Measurements from ENCODE around the gene NTNG2. TPM values are rescaled to one million over a fixed set of nuclear protein-coding genes. Genes with fewer than 3 reads are reported as not detected.

NTNG2 gene
- total RNA-seq, 1 donor from 2014 or later, result 2.4 TPM

DNA sequence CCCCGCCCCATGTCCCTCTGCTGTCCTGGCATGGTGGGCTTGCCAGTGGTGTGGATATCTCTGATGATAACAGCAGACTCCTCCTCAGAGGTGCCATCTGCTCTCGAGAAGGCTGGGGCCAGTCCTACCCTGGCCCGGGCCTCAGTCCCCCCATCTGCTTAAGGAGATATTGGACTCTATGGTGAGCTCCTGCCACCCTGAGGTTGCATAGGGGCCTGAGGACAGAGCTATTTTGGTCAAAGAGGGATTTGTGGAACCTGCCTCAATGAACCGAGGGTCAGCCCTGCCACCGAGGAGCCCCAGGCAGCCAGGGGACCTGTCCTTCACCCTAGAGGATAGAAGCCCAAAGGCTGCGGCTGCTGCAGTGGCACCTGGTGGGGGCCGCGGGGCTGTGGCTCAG lies 32.6 kb downstream of the NTNG2 start:
- Mint-ChIP-seq H3K36me3 (ENCODE audit: insufficient read depth) (no peaks in the 10 kb centered on the region), H3K27ac (no peak overlapping the region)
- no peak for TF ChIP-seq CTCF (IDR thresholded peaks at IDR 0.05; ENCODE audit: unreplicated experiment)

GRCh38 chr9:132197315-132197714 lies 35.5 kb downstream of the NTNG2 start:
- no peak for DNase-seq (ENCODE audit: low spot score, unreplicated experiment)
- Mint-ChIP-seq H3K27ac (no peak overlapping the region), H3K9me3 (ENCODE audit: low read depth) (no peaks in the 10 kb centered on the region), H3K4me1 (ENCODE audit: low read depth) (peaks cover 3% of the 10 kb centered on the region), H3K4me3 (ENCODE audit: low read depth) (no peak overlapping the region), H3K36me3 (ENCODE audit: insufficient read depth) (no peaks in the 10 kb centered on the region), H3K27me3 (peaks cover 8% of the 10 kb centered on the region)
- no peak for TF ChIP-seq CTCF (IDR thresholded peaks at IDR 0.05; ENCODE audit: unreplicated experiment)

More for the DNA sequence above, 32.6 kb downstream of the NTNG2 start:
- no peaks in the 10 kb centered on the region for H3K9me3 Mint-ChIP-seq (ENCODE audit: low read depth)
- H3K4me1 Mint-ChIP-seq (ENCODE audit: low read depth), result peaks cover 3% of the 10 kb centered on the region
- H3K27me3 Mint-ChIP-seq, result no peaks in the 10 kb centered on the region
- no peak for DNase-seq (ENCODE audit: low spot score, unreplicated experiment)
- no peak overlapping the region for H3K4me3 Mint-ChIP-seq (ENCODE audit: low read depth)

- no peak overlapping the region for H3K27ac Mint-ChIP-seq
- no peaks in the 10 kb centered on the region for H3K36me3 Mint-ChIP-seq (ENCODE audit: insufficient read depth)
- H3K9me3 Mint-ChIP-seq (ENCODE audit: low read depth), result no peaks in the 10 kb centered on the region
- H3K27me3 Mint-ChIP-seq, result peaks cover 15% of the 10 kb centered on the region
- no peak for DNase-seq (ENCODE audit: low spot score, unreplicated experiment)
- no peak for TF ChIP-seq CTCF (IDR thresholded peaks at IDR 0.05; ENCODE audit: unreplicated experiment)
- no peaks in the 10 kb centered on the region for H3K4me1 Mint-ChIP-seq (ENCODE audit: low read depth)
- H3K4me3 Mint-ChIP-seq (ENCODE audit: low read depth), result no peak overlapping the region
These were observed 36.1 kb downstream of the NTNG2 start for GRCh38 chr9:132197856-132198550.

GRCh38 chr9:132199056-132199455 lies 37.2 kb downstream of the NTNG2 start:
- H3K4me1 Mint-ChIP-seq (ENCODE audit: low read depth), result no peaks in the 10 kb centered on the region
- H3K9me3 Mint-ChIP-seq (ENCODE audit: low read depth), result no peaks in the 10 kb centered on the region
- no peak for TF ChIP-seq CTCF (IDR thresholded peaks at IDR 0.05; ENCODE audit: unreplicated experiment)
- peaks cover 15% of the 10 kb centered on the region for H3K27me3 Mint-ChIP-seq
- no peak overlapping the region for H3K4me3 Mint-ChIP-seq (ENCODE audit: low read depth)
- H3K27ac Mint-ChIP-seq, result no peak overlapping the region
- no peak for DNase-seq (ENCODE audit: low spot score, unreplicated experiment)
- no peaks in the 10 kb centered on the region for H3K36me3 Mint-ChIP-seq (ENCODE audit: insufficient read depth)

DNA sequence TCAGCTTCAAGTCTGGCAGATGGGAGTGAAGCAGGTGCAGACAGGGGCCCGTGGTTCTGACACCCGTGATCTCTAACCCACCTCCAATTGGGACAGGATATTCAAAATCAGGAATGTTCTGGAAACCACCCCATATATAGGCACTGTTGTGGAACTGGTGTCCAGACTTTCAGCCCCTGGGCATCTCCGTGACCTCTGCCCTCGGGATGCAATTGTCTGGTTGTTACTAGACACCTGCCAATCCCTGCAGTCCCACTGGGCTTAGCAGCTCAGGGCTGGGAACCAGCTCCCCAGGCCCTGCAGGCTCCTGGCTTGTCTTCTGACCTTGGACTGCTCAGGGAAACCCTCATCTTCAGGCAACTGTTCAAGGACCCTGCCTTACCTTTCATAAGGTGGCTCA lies 38.8 kb downstream of the NTNG2 start:
- H3K4me3 Mint-ChIP-seq (ENCODE audit: low read depth), result no peak overlapping the region
- H3K9me3 Mint-ChIP-seq (ENCODE audit: low read depth), result peaks cover 8% of the 10 kb centered on the region
- no peaks in the 10 kb centered on the region for H3K4me1 Mint-ChIP-seq (ENCODE audit: low read depth)
- H3K27ac Mint-ChIP-seq, result no peak overlapping the region
- no peak for TF ChIP-seq CTCF (IDR thresholded peaks at IDR 0.05; ENCODE audit: unreplicated experiment)
- peaks cover 23% of the 10 kb centered on the region for H3K27me3 Mint-ChIP-seq
- DNase-seq (ENCODE audit: low spot score, unreplicated experiment), result no peak
- H3K36me3 Mint-ChIP-seq (ENCODE audit: insufficient read depth), result no peaks in the 10 kb centered on the region
